Muscle layer of duodenum (tissue), 2 donors: ENCODE data around the gene WFIKKN1.

Experiments
- H3K27ac ChIP-seq: one replicate; pipeline ENCODE4 v1.7.0; 2013; ENCODE audit warnings: mild to moderate bottlenecking, low read length
- H3K27me3 ChIP-seq: one replicate; pipeline ENCODE4 v1.7.0; 2013; ENCODE audit warnings: low read depth, mild to moderate bottlenecking, control low read depth, low read length
- H3K36me3 ChIP-seq, 2 donors: one replicate each; pipeline ENCODE4 v1.7.0; 2013; ENCODE audit warnings: low read length in 2 of 2, control low read depth in 1 of 2, mild to moderate bottlenecking in 1 of 2; ENCODE audit not compliant: insufficient read depth in 2 of 2, control insufficient read depth in 1 of 2
- H3K4me1 ChIP-seq, 2 donors: one replicate each; pipeline ENCODE4 v1.7.0; 2013; ENCODE audit warnings: low read length in 2 of 2, mild to moderate bottlenecking in 2 of 2, control low read depth in 1 of 2, moderate library complexity in 1 of 2; ENCODE audit not compliant: insufficient read depth in 2 of 2, control insufficient read depth in 1 of 2
- H3K4me3 ChIP-seq, 2 donors: one replicate each; pipeline ENCODE4 v1.7.0; 2013; ENCODE audit warnings: low read length in 2 of 2, low read depth in 1 of 2, mild to moderate bottlenecking in 1 of 2
- H3K9me3 ChIP-seq, 2 donors: one replicate each; pipeline ENCODE4 v1.7.0; 2013; ENCODE audit warnings: low read length in 2 of 2, control low read depth in 1 of 2, mild to moderate bottlenecking in 1 of 2; ENCODE audit not compliant: control insufficient read depth in 1 of 2
- donor health status: healthy.

Gene WFIKKN1

DNA sequence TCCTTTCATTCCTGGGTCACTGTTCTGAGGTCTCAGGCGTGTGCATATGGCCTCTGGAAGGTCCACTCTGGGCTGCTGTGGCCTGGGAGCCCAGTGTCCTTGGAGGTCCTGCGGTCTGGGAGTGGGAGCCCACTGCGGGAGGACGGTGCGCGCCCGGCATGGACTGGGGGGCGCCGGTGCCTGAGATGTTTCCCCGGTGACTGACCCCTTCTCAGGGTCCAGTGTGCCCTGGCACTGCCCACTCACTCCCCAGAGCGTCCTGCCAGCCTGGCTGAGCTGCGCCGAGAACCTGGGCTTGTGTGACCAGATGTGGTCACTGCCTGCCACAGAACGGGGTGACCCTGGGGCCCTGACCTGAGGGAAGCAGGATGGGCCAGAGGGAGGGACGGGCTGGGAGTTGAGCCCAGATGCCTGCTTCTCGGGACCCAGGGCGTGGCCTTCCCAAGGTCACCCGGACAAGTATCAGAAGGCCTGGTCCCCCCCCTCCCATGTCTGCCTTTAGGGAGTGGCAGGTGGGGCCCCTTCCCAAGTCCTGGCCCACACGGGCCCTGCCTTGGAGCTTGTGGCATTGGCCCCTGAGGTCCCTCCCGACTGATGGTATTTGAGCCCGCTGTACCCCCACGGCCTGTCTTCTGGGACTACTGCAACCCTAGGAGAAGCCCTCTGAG, 43.6 kb downstream of the WFIKKN1 start:
- peaks cover 4 to 47% of the 10 kb centered on the region in 2 donors for H3K36me3 ChIP-seq
- no peaks in the 10 kb centered on the region for H3K27me3 ChIP-seq
- peaks cover 0 to 19% of the 10 kb centered on the region in 2 donors for H3K4me1 ChIP-seq
- no peaks in the 10 kb centered on the region for H3K9me3 ChIP-seq
- H3K4me3 ChIP-seq = no peak overlapping the region
- H3K27ac ChIP-seq = no peak overlapping the region

DNA sequence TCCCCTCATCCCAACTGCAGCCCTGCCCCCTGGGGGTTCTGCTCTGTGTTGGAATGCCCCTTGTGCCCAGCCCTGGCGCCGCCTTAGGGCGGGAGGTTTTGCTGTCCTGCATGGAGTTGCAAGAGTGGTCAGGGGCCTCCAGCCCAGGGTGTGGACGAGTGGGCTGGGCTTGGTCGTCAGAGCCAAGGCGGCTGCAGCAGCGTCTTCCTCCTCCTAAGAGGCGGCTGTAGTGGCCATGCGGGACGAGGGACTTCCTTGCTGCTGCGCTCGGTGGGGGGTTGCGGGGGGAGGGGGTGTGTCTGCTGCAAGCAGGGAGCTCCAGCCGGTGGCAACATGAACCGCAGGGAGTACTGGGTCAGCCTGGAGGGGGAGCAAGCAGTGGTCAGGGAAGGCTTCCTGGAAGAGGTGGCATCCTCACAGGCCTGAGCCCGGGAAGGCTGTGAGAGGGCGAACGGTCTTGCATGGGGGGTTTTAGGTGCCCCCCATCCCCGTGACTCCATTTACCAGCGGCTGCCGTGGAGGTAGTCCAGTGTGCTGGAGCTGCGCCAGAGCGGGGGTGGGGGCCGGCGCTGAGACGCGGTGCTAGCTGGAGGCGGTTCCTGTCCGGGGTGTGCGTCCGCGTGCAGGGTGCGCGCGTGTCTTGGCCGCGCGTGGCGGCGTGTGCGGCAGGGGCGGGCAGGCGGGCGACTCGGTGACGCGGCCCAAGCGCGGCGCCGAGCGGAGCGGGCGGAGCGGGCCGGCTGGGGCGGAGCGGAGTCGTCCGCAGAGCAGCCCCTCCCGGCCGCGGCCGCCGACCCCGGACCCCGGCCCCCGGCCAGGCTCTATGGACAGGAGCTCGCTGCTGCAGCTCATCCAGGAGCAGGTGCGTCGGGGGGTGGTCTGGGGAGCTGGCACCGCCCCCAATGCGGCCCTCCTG, 44.4 kb downstream of the WFIKKN1 start, which contains the start of gene RHBDL1:
Gene RHBDL1 (plus strand): TSS at position 704 of the 916 bp plus-strand sequence. CDS start 120 bp downstream, at position 824.
- peaks cover 4 to 38% of the 10 kb centered on the region in 2 donors for H3K36me3 ChIP-seq
- H3K9me3 ChIP-seq = no peaks in the 10 kb centered on the region
- H3K27me3 ChIP-seq = no peaks in the 10 kb centered on the region
- peak within 1 kb of the TSS in 1 of 2 donors; percentile 52 for H3K4me3 ChIP-seq
- H3K4me1 ChIP-seq = peaks cover 0 to 17% of the 10 kb centered on the region in 2 donors
- no peak within 1 kb of the TSS for H3K27ac ChIP-seq

- H3K4me3 ChIP-seq = no peak overlapping the region
- H3K4me1 ChIP-seq = peaks cover 0 to 21% of the 10 kb centered on the region in 2 donors
- H3K9me3 ChIP-seq = no peaks in the 10 kb centered on the region
- H3K27ac ChIP-seq = no peak overlapping the region
- peaks cover 4 to 30% of the 10 kb centered on the region in 2 donors for H3K36me3 ChIP-seq
- H3K27me3 ChIP-seq = no peaks in the 10 kb centered on the region
Observed at GRCh38 chr16:675884-676564, 45.2 kb downstream of the WFIKKN1 start.

DNA sequence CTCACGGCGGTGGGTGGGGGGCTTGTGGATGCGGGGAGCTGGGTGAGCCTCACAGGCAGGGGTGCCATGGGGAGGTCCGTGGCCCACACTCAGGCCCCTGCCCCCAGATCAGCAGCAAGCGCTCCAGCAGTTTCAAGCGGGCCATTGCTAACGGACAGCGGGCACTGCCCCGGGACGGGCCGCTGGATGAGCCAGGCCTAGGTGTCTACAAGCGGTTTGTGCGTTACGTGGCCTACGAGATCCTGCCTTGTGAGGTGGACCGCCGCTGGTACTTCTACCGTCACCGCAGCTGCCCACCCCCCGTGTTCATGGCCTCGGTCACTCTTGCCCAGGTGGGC, 45.7 kb downstream of the WFIKKN1 start:
- H3K9me3 ChIP-seq = no peaks in the 10 kb centered on the region
- H3K4me3 ChIP-seq = no peak overlapping the region
- no peak overlapping the region for H3K27ac ChIP-seq
- H3K4me1 ChIP-seq = peaks cover 5 to 26% of the 10 kb centered on the region in 2 donors
- peaks cover 4 to 27% of the 10 kb centered on the region in 2 donors for H3K36me3 ChIP-seq
- H3K27me3 ChIP-seq = no peaks in the 10 kb centered on the region

DNA sequence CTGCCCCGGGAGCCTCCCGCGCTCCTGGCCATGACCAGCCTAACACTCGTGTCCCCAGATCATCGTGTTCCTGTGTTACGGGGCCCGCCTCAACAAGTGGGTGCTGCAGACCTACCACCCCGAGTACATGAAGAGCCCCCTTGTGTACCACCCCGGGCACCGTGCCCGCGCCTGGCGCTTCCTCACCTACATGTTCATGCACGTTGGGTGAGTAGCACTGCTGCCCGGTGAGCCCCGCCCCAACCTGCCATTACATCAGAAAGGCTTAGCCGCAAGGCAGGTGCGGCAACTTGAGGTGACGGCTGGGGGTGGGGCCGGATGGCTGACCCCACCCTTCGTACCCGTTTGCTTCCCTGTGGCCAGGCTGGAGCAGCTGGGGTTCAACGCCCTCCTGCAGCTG, 46.1 kb downstream of the WFIKKN1 start:
- Histone ChIP-seq H3K9me3 (no peaks in the 10 kb centered on the region), H3K4me1 (peaks cover 7 to 30% of the 10 kb centered on the region in 2 donors), H3K4me3 (no peak overlapping the region), H3K27ac (no peak overlapping the region), H3K36me3 (peaks cover 4 to 27% of the 10 kb centered on the region in 2 donors), H3K27me3 (no peaks in the 10 kb centered on the region)

DNA sequence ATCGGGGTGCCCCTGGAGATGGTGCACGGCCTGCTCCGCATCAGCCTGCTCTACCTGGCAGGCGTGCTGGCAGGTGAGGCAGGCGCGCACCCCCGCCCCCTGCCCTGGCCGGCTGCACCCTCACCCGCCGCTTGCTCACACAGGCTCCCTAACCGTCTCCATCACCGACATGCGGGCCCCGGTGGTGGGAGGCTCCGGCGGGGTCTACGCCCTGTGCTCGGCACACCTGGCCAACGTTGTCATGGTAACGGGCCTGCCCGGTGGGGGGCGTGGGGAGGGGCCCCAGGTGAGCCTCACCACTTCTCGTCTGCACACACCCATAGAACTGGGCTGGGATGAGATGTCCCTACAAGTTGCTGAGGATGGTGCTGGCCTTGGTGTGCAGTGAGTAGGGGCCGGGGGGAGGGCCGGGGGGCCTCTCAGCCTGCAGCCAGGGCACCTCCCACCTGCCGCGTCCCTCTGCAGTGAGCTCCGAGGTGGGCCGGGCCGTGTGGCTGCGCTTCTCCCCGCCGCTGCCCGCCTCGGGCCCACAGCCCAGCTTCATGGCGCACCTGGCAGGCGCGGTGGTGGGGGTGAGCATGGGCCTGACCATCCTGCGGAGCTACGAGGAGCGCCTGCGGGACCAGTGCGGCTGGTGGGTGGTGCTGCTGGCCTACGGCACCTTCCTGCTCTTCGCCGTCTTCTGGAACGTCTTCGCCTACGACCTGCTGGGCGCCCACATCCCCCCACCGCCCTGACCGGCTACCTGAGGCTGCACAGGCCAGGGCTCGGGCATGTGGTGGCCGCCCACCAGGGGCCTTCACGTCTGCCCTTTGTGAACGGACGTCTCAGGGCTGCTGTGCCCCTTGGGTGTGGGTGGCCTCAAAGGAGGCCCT, 46.8 kb downstream of the WFIKKN1 start:
- H3K27ac ChIP-seq = no peak overlapping the region
- H3K4me1 ChIP-seq = peaks cover 7 to 37% of the 10 kb centered on the region in 2 donors
- no peak overlapping the region for H3K4me3 ChIP-seq

GRCh38 chr16:678209-678857, 47.5 kb downstream of the WFIKKN1 start:
- Histone ChIP-seq H3K4me3 (no peak overlapping the region), H3K36me3 (peaks cover 5 to 24% of the 10 kb centered on the region in 2 donors), H3K4me1 (peaks cover 7 to 44% of the 10 kb centered on the region in 2 donors), H3K9me3 (no peaks in the 10 kb centered on the region), H3K27me3 (no peaks in the 10 kb centered on the region), H3K27ac (no peak overlapping the region)

More for the DNA sequence above, 46.8 kb downstream of the WFIKKN1 start:
- Histone ChIP-seq H3K27me3 (no peaks in the 10 kb centered on the region), H3K36me3 (peaks cover 5 to 27% of the 10 kb centered on the region in 2 donors), H3K9me3 (no peaks in the 10 kb centered on the region)

- Histone ChIP-seq H3K4me3 (peak overlapping the region; percentile 42 to 85), H3K9me3 (no peaks in the 10 kb centered on the region), H3K27me3 (no peaks in the 10 kb centered on the region), H3K4me1 (peaks cover 7 to 50% of the 10 kb centered on the region in 2 donors), H3K27ac (no peak overlapping the region), H3K36me3 (peaks cover 5 to 17% of the 10 kb centered on the region in 2 donors)
Observed at GRCh38 chr16:678858-679813, 48.4 kb downstream of the WFIKKN1 start.

GRCh38 chr16:679814-680624, 49.2 kb downstream of the WFIKKN1 start, which contains the start of gene STUB1:
Gene STUB1 (plus strand): TSS chr16:680410. CDS start chr16:680526, 116 bp downstream.
- H3K4me3 ChIP-seq = peak within 1 kb of the TSS; percentile 68 to 85
- peaks cover 7 to 47% of the 10 kb centered on the region in 2 donors for H3K4me1 ChIP-seq
- no peak within 1 kb of the TSS for H3K27ac ChIP-seq
- no peaks in the 10 kb centered on the region for H3K9me3 ChIP-seq
- H3K36me3 ChIP-seq = peaks cover 5 to 17% of the 10 kb centered on the region in 2 donors
- H3K27me3 ChIP-seq = no peaks in the 10 kb centered on the region
